ENCODE measurements around the gene RPL4.

Gene RPL4

DNA sequence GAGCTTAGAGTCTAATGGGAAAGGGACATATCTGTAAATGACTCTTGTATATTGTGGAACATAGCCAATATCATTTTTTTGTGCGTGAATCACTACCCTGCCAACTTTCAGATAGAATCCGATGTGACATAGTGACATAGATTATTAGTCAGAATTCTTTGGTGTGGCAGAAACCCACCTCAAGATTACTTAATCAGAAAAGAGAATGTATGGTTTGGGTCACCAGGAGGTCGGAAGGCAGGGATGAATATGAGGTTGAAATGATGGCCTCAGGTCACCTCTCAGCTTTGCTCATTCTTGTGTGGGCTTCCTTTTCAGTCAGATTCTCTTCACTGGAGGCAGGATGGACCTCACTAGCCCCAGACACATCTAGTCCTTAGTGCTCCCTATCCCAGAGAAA is 48.4 kb downstream of the RPL4 start:
- Histone ChIP-seq H3K27ac (no peak overlapping the region), H3K4me2 (no peak overlapping the region), H3K4me3 (no peak overlapping the region), H3K36me3 (peaks cover 12 to 77% (median 50%) of the 10 kb centered on the region in 11 experiments; a peak in 21 of 22 replicates), H3K9ac (no peak overlapping the region), H3K9me3 (replicated peaks in 1 of 11) (no peaks in the 10 kb centered on the region), H4K20me1 (peaks cover 0 to 10% (median 0%) of the 10 kb centered on the region in 11 experiments; a peak in 3 of 22 replicates), H3K27me3 (no peaks in the 10 kb centered on the region), H3K4me1 (peaks cover 0 to 20% (median 13%) of the 10 kb centered on the region in 10 experiments; a peak in 11 of 20 replicates)
- TF ChIP-seq Cebpa-rat (IDR thresholded peaks at IDR 0.05) = no peak

DNA sequence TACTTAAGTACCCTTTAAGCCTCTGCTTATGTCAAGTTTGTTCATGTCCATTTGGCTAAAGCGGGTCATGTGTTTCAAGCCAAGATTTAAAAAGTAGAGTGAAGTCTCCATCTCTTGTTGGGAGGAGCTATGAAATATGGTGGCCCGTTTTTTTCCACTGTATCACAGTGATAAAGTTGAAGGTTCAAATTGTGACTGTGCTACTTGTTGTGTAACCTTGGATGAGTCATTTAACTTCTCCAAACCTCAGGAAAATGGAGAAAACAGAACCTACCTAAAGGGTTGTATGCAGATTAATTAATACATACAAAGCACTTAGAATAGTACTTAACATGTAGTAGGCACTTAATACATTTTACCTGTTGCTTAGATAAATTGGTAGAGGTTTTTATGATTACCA is 50.5 kb downstream of the RPL4 start:
- TF ChIP-seq Cebpa-rat (IDR thresholded peaks at IDR 0.05) = no peak
- H3K27me3 ChIP-seq = no peaks in the 10 kb centered on the region
- H3K27ac ChIP-seq = no peak overlapping the region; a peak in 1 of 22 replicates
- no peak overlapping the region for H3K4me3 ChIP-seq
- H3K4me1 ChIP-seq = peaks cover 0 to 20% (median 13%) of the 10 kb centered on the region in 10 experiments; a peak in 11 of 20 replicates
- H3K9me3 ChIP-seq (replicated peaks in 1 of 11) = peaks cover 0 to 6% (median 5%) of the 10 kb centered on the region in 11 experiments; a peak in 16 of 22 replicates
- H4K20me1 ChIP-seq = peaks cover 0 to 5% (median 0%) of the 10 kb centered on the region in 11 experiments; a peak in 1 of 22 replicates
- H3K4me2 ChIP-seq = peak overlapping the region in 5 of 11 experiments; percentile 54 to 63 (median 57); a peak in 10 of 22 replicates
- H3K9ac ChIP-seq = no peak overlapping the region
- H3K36me3 ChIP-seq = peaks cover 10 to 63% (median 38%) of the 10 kb centered on the region in 11 experiments

DNA sequence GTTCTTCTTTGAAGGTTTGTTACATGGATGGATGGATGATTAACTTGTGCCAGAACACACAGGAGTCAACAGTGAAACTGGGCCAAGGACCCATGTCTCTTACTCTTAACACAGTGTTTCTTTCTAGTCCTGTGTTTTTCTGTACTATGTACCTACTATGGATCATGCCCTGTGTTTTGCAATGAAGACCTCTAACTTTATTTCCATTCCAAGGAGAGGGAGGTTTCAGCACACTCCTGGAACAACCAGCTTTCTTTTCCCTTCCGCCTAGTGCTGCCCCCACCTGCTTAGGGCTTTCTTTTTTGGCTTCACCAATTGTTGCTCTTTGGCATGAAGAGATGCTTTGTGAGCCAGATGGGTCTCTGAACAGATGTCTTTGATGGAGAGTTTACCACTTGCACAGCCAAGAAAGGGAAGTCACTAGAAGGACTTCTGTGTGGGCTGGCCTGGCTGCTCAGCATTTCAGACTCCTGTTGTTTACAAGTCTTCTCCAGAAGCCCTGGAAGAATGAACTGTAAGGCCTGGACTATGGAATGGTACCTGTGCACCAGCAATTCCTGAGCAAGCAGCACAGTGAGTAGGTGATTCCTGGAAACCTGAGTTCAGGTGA is 51.6 kb downstream of the RPL4 start:
- Histone ChIP-seq H3K36me3 (peaks cover 14 to 63% (median 41%) of the 10 kb centered on the region in 11 experiments), H3K9ac (no peak overlapping the region), H3K27me3 (no peaks in the 10 kb centered on the region), H3K4me3 (no peak overlapping the region), H3K4me2 (peak overlapping the region in 5 of 11 experiments; percentile 54 to 63 (median 57); a peak in 8 of 22 replicates), H3K9me3 (replicated peaks in 1 of 11) (peaks cover 5 to 16% (median 15%) of the 10 kb centered on the region in 11 experiments; a peak in 17 of 22 replicates), H3K4me1 (peaks cover 0 to 20% (median 13%) of the 10 kb centered on the region in 10 experiments; a peak in 11 of 20 replicates), H3K27ac (no peak overlapping the region; a peak in 1 of 22 replicates), H4K20me1 (peaks cover 0 to 5% (median 0%) of the 10 kb centered on the region in 11 experiments; a peak in 1 of 22 replicates)
- TF ChIP-seq Cebpa-rat (IDR thresholded peaks at IDR 0.05) = no peak

- Histone ChIP-seq H3K4me2 (no peak overlapping the region), H3K9ac (no peak overlapping the region), H3K27ac (no peak overlapping the region), H3K36me3 (peaks cover 21 to 68% (median 46%) of the 10 kb centered on the region in 11 experiments), H3K4me1 (peaks cover 0 to 20% (median 13%) of the 10 kb centered on the region in 10 experiments; a peak in 11 of 20 replicates), H3K9me3 (replicated peaks in 1 of 11) (peaks cover 5 to 23% (median 19%) of the 10 kb centered on the region in 11 experiments; a peak in 17 of 22 replicates), H3K27me3 (no peaks in the 10 kb centered on the region), H4K20me1 (peaks cover 0 to 5% (median 0%) of the 10 kb centered on the region in 11 experiments; a peak in 1 of 22 replicates), H3K4me3 (no peak overlapping the region)
- TF ChIP-seq Cebpa-rat (IDR thresholded peaks at IDR 0.05) = no peak
Observed at GRCh38 chr15:66452420-66452819, 52.2 kb downstream of the RPL4 start.

Measured in BLaER1 treated with 17β-estradiol and CSF1 and Interleukin-3, amounts not matched to agents 10 nM and 100 nM (cell line).